Activated CD4-positive, alpha-beta memory T cell treated with anti-CD3 and anti-CD28 coated beads for 36 hours (primary cell): Measurements from ENCODE around the gene S1PR1. TPM values are rescaled to one million over a fixed set of nuclear protein-coding genes. Genes with fewer than 3 reads are reported as not detected.

Source experiments
- CTCF ChIA-PET: fragments of 350-600 bp; sonication (Branson Sonifier 250); formaldehyde crosslinking; loops from one replicate; lab custom pipeline; 2021; ENCODE audit warnings: antibody characterized with exemption, inconsistent platforms; lab: Charles Lee
- POLR2A ChIA-PET: fragments of 350-600 bp; sonication (Branson Sonifier 250); formaldehyde crosslinking; loops from one replicate; lab custom pipeline; 2021; ENCODE audit warnings: antibody characterized with exemption; lab: Charles Lee
- DNase-seq: peaks from one replicate; pipeline ENCODE4 v3.0.0-alpha.2; 2020
- H3K27ac Mint-ChIP-seq: one replicate; pipeline ENCODE4 v1.8.0; 2021; ENCODE audit warnings: mixed read lengths
- H3K27me3 Mint-ChIP-seq: one replicate; pipeline ENCODE4 v1.8.0; 2021; ENCODE audit warnings: mixed read lengths
- H3K36me3 Mint-ChIP-seq: one replicate; pipeline ENCODE4 v1.8.0; 2021; ENCODE audit warnings: mixed read lengths
- H3K4me1 Mint-ChIP-seq: one replicate; pipeline ENCODE4 v1.8.0; 2021; ENCODE audit warnings: low read depth, mixed read lengths
- H3K4me3 Mint-ChIP-seq: one replicate; pipeline ENCODE4 v1.8.0; 2021; ENCODE audit warnings: mild to moderate bottlenecking, mixed read lengths
- H3K9me3 Mint-ChIP-seq: one replicate; pipeline ENCODE4 v1.8.0; 2021; ENCODE audit warnings: mixed read lengths
- intact Hi-C: fragments of 100-400 bp; cut with micrococcal nuclease; formaldehyde crosslinking; loops from one replicate; pipeline ENCODE4 v1.15.1; 2023
- total RNA-seq, 2 experiments: library from RNA; stranded (reverse); gene quantifications; one replicate each; pipeline ENCODE4 v1.2.3, GENCODE V29; 2021

S1PR1 gene
- total RNA-seq, 2 experiments from 2014 or later: 134 to 140 TPM

DNA sequence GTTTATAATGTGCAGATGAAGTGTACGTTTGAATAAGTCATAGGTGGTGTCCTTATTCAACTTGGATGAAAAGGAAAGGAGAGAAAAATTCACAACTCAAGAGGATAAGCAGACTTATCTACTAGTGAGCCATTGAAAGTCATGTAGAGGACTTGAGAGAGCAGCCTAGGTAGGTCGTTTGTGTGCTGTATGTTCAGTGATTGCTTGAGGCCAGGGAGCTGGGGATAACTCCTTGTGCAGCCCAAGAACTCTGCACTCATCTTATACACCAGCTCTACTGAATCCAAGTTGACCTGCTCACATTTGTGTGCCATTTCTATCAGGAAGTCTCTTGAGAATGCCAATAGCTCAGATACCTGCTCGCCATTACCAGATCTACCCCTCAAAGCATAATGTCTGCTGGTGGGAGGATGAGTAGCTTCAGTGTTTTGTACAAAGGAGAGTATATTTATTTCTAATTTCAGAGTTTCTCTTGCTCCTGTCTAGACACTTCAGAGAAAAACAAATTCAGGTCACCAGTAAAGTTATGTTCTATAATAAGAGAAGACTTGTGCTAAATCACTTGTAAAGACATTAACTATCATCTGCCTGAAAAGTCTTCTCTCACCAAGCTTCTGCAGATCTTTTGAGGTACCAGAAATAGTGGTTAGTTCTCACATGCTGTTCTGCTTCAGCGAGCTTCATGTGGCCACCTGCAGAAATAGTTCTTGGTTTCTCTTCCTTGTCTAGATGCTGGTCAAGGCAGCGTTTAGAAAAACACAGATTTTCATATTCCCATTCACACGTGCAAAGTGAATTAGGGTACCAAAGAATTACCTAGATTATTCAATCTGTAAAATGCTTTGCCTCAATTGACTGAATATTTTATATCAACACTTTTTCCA is 10.8 kb downstream of the S1PR1 start:
- DNase-seq: no peak
- ChIA-PET POLR2A (interaction anchor here (1.6 kb wide), 1 partner anchor 9 kb away, joined by 6 read pairs; no protein-coding TSS in a partner anchor), CTCF (interaction anchor here (1.2 to 4.2 kb wide), 4 partner anchors 9 to 326 kb away, joined by 3 to 31 read pairs (median 8); no protein-coding TSS in a partner anchor)
- H3K4me3 Mint-ChIP-seq: no peak overlapping the region
- peaks cover 15% of the 10 kb centered on the region for H3K36me3 Mint-ChIP-seq
- H3K27me3 Mint-ChIP-seq: no peaks in the 10 kb centered on the region
- H3K9me3 Mint-ChIP-seq: no peaks in the 10 kb centered on the region
- peaks cover 60% of the 10 kb centered on the region for H3K4me1 Mint-ChIP-seq
- H3K27ac Mint-ChIP-seq: no peak overlapping the region
- intact Hi-C loops: no loop called here

DNA sequence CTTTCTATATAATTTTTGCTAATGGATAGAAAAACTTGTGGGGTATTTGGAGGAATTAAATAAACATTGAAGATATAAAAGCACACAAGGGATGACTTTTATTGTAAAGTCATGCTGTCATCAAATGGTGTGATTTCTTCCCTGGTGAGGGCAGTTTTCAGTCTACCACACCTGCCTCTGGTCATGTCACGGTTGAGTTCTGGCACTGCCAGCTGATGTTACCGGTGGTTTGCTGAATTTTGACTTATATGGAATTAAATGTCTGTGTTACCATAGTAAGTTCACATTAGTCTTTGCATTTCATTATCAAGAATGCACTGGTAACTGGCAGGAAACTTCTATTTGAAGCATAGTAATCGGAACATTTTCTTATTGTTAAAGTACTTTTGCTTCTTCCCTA is 13.4 kb downstream of the S1PR1 start:
- POLR2A ChIA-PET: no interaction called here
- Mint-ChIP-seq H3K27me3 (no peaks in the 10 kb centered on the region), H3K4me3 (no peak overlapping the region), H3K4me1 (peaks cover 51% of the 10 kb centered on the region), H3K36me3 (no peaks in the 10 kb centered on the region), H3K27ac (no peak overlapping the region), H3K9me3 (no peaks in the 10 kb centered on the region)
- intact Hi-C loops: no loop called here
- DNase-seq: no peak
- CTCF ChIA-PET: interaction anchor here (0.7 to 4.7 kb wide), 4 partner anchors 11 to 45 kb away, joined by 4 to 42 read pairs (median 12); no protein-coding TSS in a partner anchor

- DNase-seq: no peak
- Mint-ChIP-seq H3K27ac (no peak overlapping the region), H3K27me3 (no peaks in the 10 kb centered on the region), H3K4me1 (peaks cover 50% of the 10 kb centered on the region), H3K4me3 (no peak overlapping the region), H3K9me3 (no peaks in the 10 kb centered on the region), H3K36me3 (no peaks in the 10 kb centered on the region)
- POLR2A ChIA-PET: interaction anchor here (1.4 to 1.7 kb wide), 4 partner anchors 31 to 354 kb away, joined by 3 to 9 read pairs (median 4); no protein-coding TSS in a partner anchor
- intact Hi-C loops: no loop called here
- CTCF ChIA-PET: interaction anchor here (0.7 to 4.7 kb wide), 7 partner anchors 12 to 59 kb away, joined by 3 to 42 read pairs (median 10); no protein-coding TSS in a partner anchor
Observed at GRCh38 chr1:101250656-101251272, 13.9 kb downstream of the S1PR1 start.

GRCh38 chr1:101251504-101251903 is 14.7 kb downstream of the S1PR1 start:
- no peak for DNase-seq
- Mint-ChIP-seq H3K27me3 (no peaks in the 10 kb centered on the region), H3K4me3 (no peak overlapping the region), H3K9me3 (no peaks in the 10 kb centered on the region), H3K27ac (peak overlapping the region; percentile 63), H3K36me3 (no peaks in the 10 kb centered on the region), H3K4me1 (peaks cover 47% of the 10 kb centered on the region)
- ChIA-PET POLR2A (interaction anchor here (1.1 to 1.7 kb wide), 7 partner anchors 12 to 355 kb away, joined by 3 to 9 read pairs (median 3); no protein-coding TSS in a partner anchor), CTCF (interaction anchor here (0.7 to 4.7 kb wide), 7 partner anchors 12 to 106 kb away, joined by 3 to 42 read pairs (median 10); no protein-coding TSS in a partner anchor)
- intact Hi-C loops: no loop called here

GRCh38 chr1:101253976-101254674 is 17.3 kb downstream of the S1PR1 start:
- Mint-ChIP-seq H3K27ac (peak overlapping the region; percentile 20), H3K4me3 (no peak overlapping the region), H3K36me3 (no peaks in the 10 kb centered on the region), H3K9me3 (no peaks in the 10 kb centered on the region), H3K4me1 (peaks cover 60% of the 10 kb centered on the region), H3K27me3 (no peaks in the 10 kb centered on the region)
- CTCF ChIA-PET: interaction anchor here (1.0 to 4.7 kb wide), 5 partner anchors 15 to 34 kb away, joined by 3 to 42 read pairs (median 5); no protein-coding TSS in a partner anchor
- intact Hi-C loops: loop anchor here (1.0 kb wide), 1 partner anchor 37 kb away; no protein-coding TSS in a partner anchor
- POLR2A ChIA-PET: interaction anchor here (1.5 kb wide), 1 partner anchor 18 kb away, joined by 4 read pairs; no protein-coding TSS in a partner anchor
- no peak for DNase-seq

DNA sequence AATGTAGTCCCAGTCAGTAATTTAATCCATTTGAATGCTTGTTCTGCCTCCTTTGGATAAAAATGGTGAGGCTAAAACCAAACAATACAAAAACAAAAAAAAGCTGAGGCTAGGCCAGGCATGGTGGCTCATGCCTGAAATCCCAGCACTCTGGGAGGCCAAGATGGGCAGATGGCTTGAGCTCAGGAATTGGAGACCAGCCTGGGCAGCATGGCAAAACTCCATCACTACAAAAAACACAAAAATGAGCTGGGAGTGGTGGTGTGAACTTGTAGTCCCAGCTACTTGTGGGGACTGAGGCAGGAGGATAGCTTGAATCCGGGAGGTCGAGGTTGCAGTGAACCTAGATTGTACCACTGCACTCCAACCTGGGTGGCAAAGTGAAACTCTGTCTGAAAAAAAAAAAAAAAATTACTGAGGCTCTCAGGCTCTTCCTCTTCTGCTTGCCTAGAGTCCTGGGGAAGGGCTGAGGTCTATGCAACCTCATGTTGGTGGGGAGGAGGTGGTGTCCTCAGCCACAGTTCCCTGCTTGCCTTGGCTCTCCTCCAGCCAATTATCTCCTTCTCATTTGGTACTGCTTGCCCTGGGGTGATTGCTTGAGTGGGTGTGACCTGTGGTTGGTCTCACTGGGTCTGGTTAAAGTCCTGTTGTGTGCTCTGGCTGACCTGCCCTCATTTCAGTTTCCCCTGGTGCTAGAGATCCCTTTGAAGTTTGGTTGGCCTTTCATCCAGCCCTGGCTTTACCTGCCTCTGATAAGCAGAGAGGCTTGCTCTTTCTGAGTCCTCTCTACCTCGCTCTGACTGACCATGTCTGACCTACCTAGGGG is 20.9 kb downstream of the S1PR1 start:
- ChIA-PET CTCF (interaction anchor here (1.0 kb wide), 1 partner anchor 31 kb away, joined by 6 read pairs; no protein-coding TSS in a partner anchor), POLR2A (interaction anchor here (0.6 to 1.0 kb wide), 3 partner anchors 35 to 79 kb away, joined by 3 to 6 read pairs (median 3); no protein-coding TSS in a partner anchor)
- H3K9me3 Mint-ChIP-seq: no peaks in the 10 kb centered on the region
- H3K36me3 Mint-ChIP-seq: no peaks in the 10 kb centered on the region
- H3K27me3 Mint-ChIP-seq: no peaks in the 10 kb centered on the region
- H3K4me1 Mint-ChIP-seq: peaks cover 66% of the 10 kb centered on the region
- H3K4me3 Mint-ChIP-seq: no peak overlapping the region
- intact Hi-C loops: loop anchor here (2.0 kb wide), 1 partner anchor 19 kb away; no protein-coding TSS in a partner anchor
- H3K27ac Mint-ChIP-seq: peak overlapping the region; percentile 67
- peak; percentile 49 for DNase-seq

DNA sequence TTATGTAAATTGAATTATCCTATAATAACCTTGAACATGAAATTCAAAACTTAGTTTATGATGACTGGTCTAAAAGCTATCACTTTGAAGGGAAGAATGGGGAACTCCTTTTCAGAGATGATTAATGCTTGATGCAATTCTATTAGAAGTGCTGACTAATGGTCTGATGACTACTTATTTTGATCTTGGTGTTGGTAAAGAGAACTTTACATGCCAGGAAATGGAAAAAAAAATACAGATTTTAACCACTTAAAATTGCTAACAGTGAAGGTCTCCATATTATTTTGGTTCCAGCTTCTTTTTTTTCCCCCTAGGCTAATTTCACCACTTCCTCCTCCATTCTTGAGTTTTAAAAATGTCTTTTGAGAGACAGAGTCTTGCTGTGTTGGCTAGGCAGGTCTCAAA is 22.9 kb downstream of the S1PR1 start:
- DNase-seq: no peak
- Mint-ChIP-seq H3K27ac (peak overlapping the region; percentile 88), H3K4me3 (peak overlapping the region; percentile 38), H3K9me3 (no peaks in the 10 kb centered on the region), H3K4me1 (peaks cover 72% of the 10 kb centered on the region), H3K27me3 (no peaks in the 10 kb centered on the region), H3K36me3 (no peaks in the 10 kb centered on the region)
- POLR2A ChIA-PET: interaction anchor here (0.8 to 1.6 kb wide), 7 partner anchors 9 to 81 kb away, joined by 3 to 5 read pairs (median 3); no protein-coding TSS in a partner anchor
- intact Hi-C loops: loop anchor here (1.0 to 10.0 kb wide), 5 partner anchors 21 to 815 kb away; no protein-coding TSS in a partner anchor
- CTCF ChIA-PET: interaction anchor here (1.4 kb wide), 1 partner anchor 29 kb away, joined by 8 read pairs; no protein-coding TSS in a partner anchor

DNA sequence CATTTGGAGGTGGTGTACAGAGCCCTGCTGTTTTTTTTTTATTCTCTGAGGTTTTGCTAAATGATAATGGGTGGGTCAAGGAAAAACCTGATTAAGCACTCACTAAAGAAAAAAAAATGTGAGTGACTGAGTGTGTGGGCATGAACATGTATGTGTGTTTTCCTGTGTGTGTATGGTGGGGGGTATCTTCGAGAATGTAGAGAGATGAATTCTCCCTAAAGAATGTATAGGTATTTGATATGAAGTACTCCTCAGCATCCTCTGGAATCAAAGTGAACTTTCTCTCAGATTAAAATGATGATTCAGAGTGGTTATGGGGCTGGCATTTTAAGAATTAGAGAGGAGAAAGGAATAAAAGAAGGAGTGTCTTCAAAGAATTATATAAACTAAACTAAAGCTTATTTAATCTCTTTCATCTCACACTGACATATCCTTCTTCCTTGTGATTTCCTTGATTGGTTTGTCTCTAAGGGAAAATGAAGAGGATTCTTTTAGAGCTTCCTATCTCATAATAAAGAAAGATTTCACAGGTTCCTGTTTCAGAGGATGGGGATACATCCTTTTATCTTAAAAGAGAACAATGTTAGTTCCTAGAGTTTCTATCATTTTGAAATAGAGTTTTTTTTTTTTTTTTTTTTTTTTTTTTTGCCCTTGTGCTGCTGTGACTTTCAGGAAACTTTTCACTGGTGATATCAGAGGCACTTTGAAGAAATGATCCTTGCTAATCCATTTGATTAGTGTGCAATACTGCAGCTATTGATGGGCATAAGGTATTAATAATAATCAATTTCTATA is 23.9 kb downstream of the S1PR1 start:
- intact Hi-C loops: loop anchor here (1.0 to 10.0 kb wide), 2 partner anchors 24 to 816 kb away; no protein-coding TSS in a partner anchor

DNA sequence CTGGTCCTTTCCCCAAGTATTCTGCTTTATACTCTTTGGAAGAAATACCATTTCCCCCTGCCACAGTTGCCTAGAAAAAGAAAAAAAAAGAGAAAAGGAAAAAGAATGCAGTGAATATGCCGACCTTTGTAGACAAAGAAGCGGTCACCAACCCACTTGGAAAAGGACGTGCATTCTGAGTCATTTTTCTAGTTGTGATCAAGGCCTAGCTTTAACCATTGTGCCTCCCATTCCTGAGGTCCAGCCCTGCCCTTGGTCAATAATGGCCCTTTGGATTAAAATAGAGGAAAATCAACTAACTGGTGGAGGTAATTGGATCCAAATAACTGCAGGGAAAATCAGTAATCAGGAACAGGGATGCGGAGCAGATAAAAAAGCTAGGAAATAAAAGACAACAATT is 24.8 kb downstream of the S1PR1 start:
- no peak overlapping the region for H3K4me3 Mint-ChIP-seq
- CTCF ChIA-PET: interaction anchor here (1.2 to 2.3 kb wide), 4 partner anchors 23 to 28 kb away, joined by 3 to 13 read pairs (median 5); no protein-coding TSS in a partner anchor
- no peaks in the 10 kb centered on the region for H3K27me3 Mint-ChIP-seq
- DNase-seq: no peak
- H3K27ac Mint-ChIP-seq: peak overlapping the region; percentile 68
- peaks cover 81% of the 10 kb centered on the region for H3K4me1 Mint-ChIP-seq
- no peaks in the 10 kb centered on the region for H3K36me3 Mint-ChIP-seq
- POLR2A ChIA-PET: no interaction called here
- H3K9me3 Mint-ChIP-seq: no peaks in the 10 kb centered on the region
- intact Hi-C loops: loop anchor here (1.0 to 10.0 kb wide), 2 partner anchors 30 to 817 kb away; no protein-coding TSS in a partner anchor

More for the DNA sequence above, 23.9 kb downstream of the S1PR1 start:
- H3K27me3 Mint-ChIP-seq: no peaks in the 10 kb centered on the region
- peaks cover 78% of the 10 kb centered on the region for H3K4me1 Mint-ChIP-seq
- H3K4me3 Mint-ChIP-seq: no peak overlapping the region
- H3K27ac Mint-ChIP-seq: peak overlapping the region; percentile 88
- H3K9me3 Mint-ChIP-seq: no peaks in the 10 kb centered on the region
- CTCF ChIA-PET: interaction anchor here (0.9 to 1.8 kb wide), 5 partner anchors 22 to 254 kb away, joined by 3 to 8 read pairs (median 4); no protein-coding TSS in a partner anchor
- POLR2A ChIA-PET: no interaction called here
- DNase-seq: no peak
- no peaks in the 10 kb centered on the region for H3K36me3 Mint-ChIP-seq
